Ascending aorta (tissue), 2 donors: ENCODE data around the gene PAFAH1B2. TPM values are rescaled to one million over a fixed set of nuclear protein-coding genes. Genes with fewer than 3 reads are reported as not detected.
A peak's percentile ranks its signal among the peaks of the same experiment; 100 is the strongest.
"Not testable (repeated sequence)": the region's sequence is repeated elsewhere in the genome, so short reads cannot be mapped to it uniquely, and the experiment has no call there.

Experiments
- DNase-seq, 2 donors: peaks; one replicate each; pipeline ENCODE4 v3.0.0-alpha.2; 2019; ENCODE audit warnings: low spot score in 2 of 2
- H3K27ac ChIP-seq, 2 donors: fragments of 200-600 bp; sonication (generic); one replicate each; pipeline ENCODE4 v1.5.1; 2016 to 2017; ENCODE audit warnings: mild to moderate bottlenecking in 1 of 2
- H3K27me3 ChIP-seq: fragments of 200-600 bp; sonication (generic); one replicate; pipeline ENCODE4 v1.5.1; 2017
- H3K36me3 ChIP-seq, 2 donors: fragments of 200-600 bp; sonication (generic); one replicate each; pipeline ENCODE4 v1.5.1; 2016
- H3K4me1 ChIP-seq, 2 donors: fragments of 200-600 bp; sonication (generic); one replicate each; pipeline ENCODE4 v1.5.1; 2016 to 2017; ENCODE audit warnings: mild to moderate bottlenecking in 1 of 2
- H3K4me3 ChIP-seq, 2 donors: fragments of 200-600 bp; sonication (generic); one replicate each; pipeline ENCODE4 v1.5.1; 2016 to 2017; ENCODE audit warnings: mild to moderate bottlenecking in 1 of 2
- H3K9me3 ChIP-seq, 2 donors: fragments of 200-600 bp; sonication (generic); one replicate each; pipeline ENCODE4 v1.5.1; 2016
- CTCF ChIP-seq, 3 experiments: fragments of 200-600 bp in 2 of 3; fragments of 450-650 bp in 1 of 3; sonication (generic) in 2 of 3; IDR thresholded peaks; one replicate each; pipeline ENCODE4 v1.5.1; 2016 to 2019; ENCODE audit warnings: antibody characterized with exemption in 3 of 3, mild to moderate bottlenecking in 1 of 3, moderate library complexity in 1 of 3
- intact Hi-C: fragments of 100-400 bp; cut with DNase I; formaldehyde crosslinking; loops from one replicate; pipeline ENCODE4 v1.15.1; 2023
- total RNA-seq: library from RNA; depleted of rRNA; stranded (reverse); fragments of >200 nt; gene quantifications from one replicate; pipeline ENCODE4 v1.1.0, GENCODE V29; 2016

Gene PAFAH1B2
- total RNA-seq, 1 donor from 2014 or later, result 60.7 TPM

GRCh38 chr11:117181586-117182550 is 37.8 kb downstream of the PAFAH1B2 start:
- peaks cover 14 to 28% of the 10 kb centered on the region in 2 donors for H3K4me1 ChIP-seq
- intact Hi-C loops, result loop anchor here (1.0 kb wide), 1 partner anchor 44 kb away; no protein-coding TSS in a partner anchor
- TF ChIP-seq CTCF (IDR thresholded peaks at IDR 0.05), result no peak
- peaks cover 24 to 38% of the 10 kb centered on the region in 2 donors for H3K36me3 ChIP-seq
- H3K4me3 ChIP-seq, result peak overlapping the region in 1 of 2 donors; percentile 97
- H3K9me3 ChIP-seq, result no peaks in the 10 kb centered on the region
- no peak overlapping the region for H3K27ac ChIP-seq
- no peaks in the 10 kb centered on the region for H3K27me3 ChIP-seq
- DNase-seq, result no peak

GRCh38 chr11:117182551-117182935 is 38.5 kb downstream of the PAFAH1B2 start:
- Histone ChIP-seq H3K27ac (no peak overlapping the region), H3K27me3 (no peaks in the 10 kb centered on the region), H3K4me3 (no peak overlapping the region), H3K36me3 (peaks cover 31 to 43% of the 10 kb centered on the region in 2 donors), H3K4me1 (peaks cover 14 to 28% of the 10 kb centered on the region in 2 donors), H3K9me3 (no peaks in the 10 kb centered on the region)
- no peak for TF ChIP-seq CTCF (IDR thresholded peaks at IDR 0.05)
- no peak for DNase-seq
- intact Hi-C loops, result no loop called here

- H3K4me3 ChIP-seq, DNase-seq, H3K9me3 ChIP-seq, intact Hi-C loops, H3K27ac ChIP-seq, H3K27me3 ChIP-seq: not testable (repeated sequence)
- Histone ChIP-seq H3K36me3 (peaks cover 37 to 50% of the 10 kb centered on the region in 2 donors), H3K4me1 (peaks cover 14 to 23% of the 10 kb centered on the region in 2 donors)
These were observed 39.1 kb downstream of the PAFAH1B2 start for GRCh38 chr11:117183178-117183577.

GRCh38 chr11:117183724-117184349 is 39.8 kb downstream of the PAFAH1B2 start:
- no peaks in the 10 kb centered on the region for H3K27me3 ChIP-seq
- H3K4me3 ChIP-seq, result no peak overlapping the region
- peaks cover 44 to 56% of the 10 kb centered on the region in 2 donors for H3K36me3 ChIP-seq
- no peak overlapping the region for H3K27ac ChIP-seq
- intact Hi-C loops, result no loop called here
- no peaks in the 10 kb centered on the region for H3K9me3 ChIP-seq
- peaks cover 14 to 22% of the 10 kb centered on the region in 2 donors for H3K4me1 ChIP-seq
- no peak for TF ChIP-seq CTCF (IDR thresholded peaks at IDR 0.05)
- no peak for DNase-seq

- Histone ChIP-seq H3K27ac (no peak overlapping the region), H3K4me1 (peaks cover 5 to 9% of the 10 kb centered on the region in 2 donors), H3K4me3 (no peak overlapping the region), H3K36me3 (peaks cover 64 to 77% of the 10 kb centered on the region in 2 donors), H3K9me3 (no peaks in the 10 kb centered on the region), H3K27me3 (no peaks in the 10 kb centered on the region)
- DNase-seq, result no peak
- no peak for TF ChIP-seq CTCF (IDR thresholded peaks at IDR 0.05)
- intact Hi-C loops, result no loop called here
These were observed 41.8 kb downstream of the PAFAH1B2 start for GRCh38 chr11:117185736-117186430.
